GM19025 (cell line): ENCODE measurements around the gene C7orf33.
"Not testable (repeated sequence)": the region's sequence is repeated elsewhere in the genome, so short reads cannot be mapped to it uniquely, and the experiment has no call there.

Experiments used
- ATAC-seq: cut with Tn5 transposase; IDR thresholded peaks from one replicate; pipeline ENCODE4 v1.9.1; 2021; ENCODE audit warnings: mild to moderate bottlenecking, low read depth, moderate library complexity; ENCODE audit not compliant: unreplicated experiment

The C7orf33 gene

DNA sequence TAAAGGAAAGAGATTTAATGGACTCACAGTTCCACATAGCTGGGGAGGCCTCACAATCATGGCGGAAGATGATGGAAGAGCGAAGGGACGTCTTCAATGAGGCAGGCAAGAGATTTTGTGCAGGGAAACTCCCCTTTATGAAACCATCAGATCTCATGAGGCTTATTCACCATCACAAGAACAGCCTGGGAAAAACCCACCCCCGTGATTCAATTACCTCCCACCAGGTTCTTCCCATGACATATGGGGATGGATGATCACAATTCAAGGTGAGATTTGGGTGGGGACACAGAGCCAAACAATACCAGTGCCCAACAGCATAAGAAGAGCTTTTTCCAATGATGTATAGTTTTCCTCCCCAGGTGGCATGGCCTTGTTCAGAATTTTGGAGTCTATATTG lies 11.2 kb upstream of the C7orf33 start:
- ATAC-seq = no peak

GRCh38 chr7:148580446-148580845 lies 10.1 kb upstream of the C7orf33 start:
- ATAC-seq = no peak

- no peak for ATAC-seq
Measured at GRCh38 chr7:148581624-148582023, 8.9 kb upstream of the C7orf33 start.

DNA sequence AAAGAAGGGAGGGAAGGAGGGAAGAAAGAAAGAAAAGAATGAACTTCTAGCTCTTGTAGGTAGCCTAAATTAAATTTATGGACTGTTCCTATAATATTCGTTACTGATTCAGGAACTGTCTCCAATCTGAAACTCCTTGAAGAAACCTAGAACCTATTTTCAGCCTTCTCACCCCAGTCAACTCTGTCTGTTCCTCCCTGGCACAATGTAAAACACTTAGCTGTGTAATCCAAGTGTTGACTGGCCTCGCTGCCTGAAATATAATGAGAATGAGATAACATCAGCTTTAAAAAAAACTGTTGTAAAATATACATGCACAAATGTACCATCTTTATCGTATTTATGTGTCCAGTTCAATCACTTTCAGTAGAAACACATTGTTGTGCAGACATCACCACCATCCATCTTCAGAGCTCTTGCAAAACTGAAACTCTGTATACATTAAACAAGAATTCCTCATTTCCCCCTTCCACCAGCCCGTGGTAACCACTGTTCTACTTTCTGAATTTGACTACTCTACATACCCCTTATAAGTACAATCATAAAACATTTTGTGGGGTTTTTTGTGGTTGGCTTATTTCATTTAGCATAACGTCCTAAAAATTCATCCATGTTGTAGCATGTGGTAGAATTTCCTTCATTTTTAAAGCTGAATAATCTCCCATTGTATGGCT lies 6.3 kb upstream of the C7orf33 start:
- ATAC-seq = no peak

DNA sequence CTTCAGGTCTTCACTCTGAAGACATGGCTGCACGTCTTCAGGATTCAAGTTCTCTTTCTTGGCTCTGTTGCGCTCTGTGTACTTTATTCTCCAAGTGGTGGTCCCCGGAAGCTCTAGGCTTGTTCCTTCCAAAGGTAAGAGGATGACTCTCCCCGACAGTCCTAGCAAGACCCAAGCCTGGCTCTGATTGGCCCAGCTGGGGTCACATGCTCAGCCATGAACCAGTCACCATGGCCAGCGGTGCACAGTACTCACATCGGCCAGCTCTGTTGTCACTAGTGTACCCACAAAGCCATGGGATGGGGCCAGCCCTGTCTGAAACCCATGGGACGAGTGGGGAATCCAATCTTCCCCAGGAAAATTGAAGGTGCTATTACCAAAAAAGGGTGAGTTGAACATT lies 5.2 kb upstream of the C7orf33 start:
- no peak for ATAC-seq

DNA sequence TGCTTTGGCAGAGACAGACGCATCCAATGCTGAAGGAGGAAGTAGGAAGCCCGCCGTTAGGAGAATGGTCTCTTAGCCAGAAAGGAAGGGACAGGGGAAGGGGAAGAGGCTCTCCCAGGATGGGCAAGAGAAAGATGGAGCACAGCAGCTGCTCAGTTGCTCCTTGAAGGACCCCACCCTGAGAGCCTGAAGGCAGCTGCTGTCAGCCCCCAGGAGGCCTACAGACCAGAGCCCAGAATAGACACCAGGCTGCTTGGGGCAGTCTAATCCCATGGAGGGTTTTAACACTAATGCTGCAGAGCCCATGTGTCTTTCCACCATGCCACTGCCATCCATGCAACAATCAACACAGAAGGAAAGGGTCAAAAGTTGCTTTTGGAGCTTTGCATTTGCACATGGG lies 3.5 kb upstream of the C7orf33 start:
- ATAC-seq = no peak

- no peak for ATAC-seq
Measured at GRCh38 chr7:148588168-148588567, 2.4 kb upstream of the C7orf33 start.

- ATAC-seq = no peak
Measured at GRCh38 chr7:148588670-148589131, 1.9 kb upstream of the C7orf33 start.

DNA sequence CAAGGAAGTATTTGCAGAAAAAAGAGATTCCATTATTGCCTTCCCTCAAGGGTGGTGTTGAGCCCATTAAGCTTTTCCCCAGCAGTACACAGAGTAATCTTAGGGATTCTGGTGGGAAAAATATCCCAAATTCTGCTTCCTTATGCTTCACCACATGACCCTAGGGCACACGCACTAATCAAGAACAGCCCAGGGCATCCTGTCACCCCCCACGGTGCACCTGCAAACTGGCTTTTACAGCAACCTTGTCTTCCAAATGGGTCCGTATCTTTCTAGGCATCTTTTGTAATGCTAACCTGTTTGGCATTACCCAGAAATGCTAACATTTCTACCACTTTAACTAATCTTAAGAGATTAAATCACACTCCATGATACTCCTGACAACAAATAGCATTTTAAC lies 926 bp upstream of the C7orf33 start:
- ATAC-seq = no peak

DNA sequence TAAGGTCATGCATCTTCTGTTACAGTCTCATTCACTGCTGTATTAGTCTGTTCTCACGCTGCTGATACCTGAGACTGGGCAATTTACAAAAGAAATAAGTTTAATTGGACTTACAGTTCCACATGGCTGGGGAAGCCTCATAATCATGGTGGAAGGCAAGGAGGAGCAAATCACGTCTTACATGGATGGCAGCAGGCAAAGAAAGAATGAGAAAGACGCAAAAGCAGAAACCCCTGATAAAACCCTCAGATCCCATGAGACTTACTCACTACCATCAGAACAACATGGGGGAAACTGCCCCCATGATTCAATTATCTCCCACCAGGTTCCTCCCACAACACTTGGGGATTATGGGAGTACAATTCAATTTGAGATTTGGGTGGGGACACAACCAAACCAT lies 5.8 kb downstream of the C7orf33 start:
- not testable (repeated sequence) for ATAC-seq

- ATAC-seq = no peak
Measured at GRCh38 chr7:148598351-148598750, 7.8 kb downstream of the C7orf33 start.

DNA sequence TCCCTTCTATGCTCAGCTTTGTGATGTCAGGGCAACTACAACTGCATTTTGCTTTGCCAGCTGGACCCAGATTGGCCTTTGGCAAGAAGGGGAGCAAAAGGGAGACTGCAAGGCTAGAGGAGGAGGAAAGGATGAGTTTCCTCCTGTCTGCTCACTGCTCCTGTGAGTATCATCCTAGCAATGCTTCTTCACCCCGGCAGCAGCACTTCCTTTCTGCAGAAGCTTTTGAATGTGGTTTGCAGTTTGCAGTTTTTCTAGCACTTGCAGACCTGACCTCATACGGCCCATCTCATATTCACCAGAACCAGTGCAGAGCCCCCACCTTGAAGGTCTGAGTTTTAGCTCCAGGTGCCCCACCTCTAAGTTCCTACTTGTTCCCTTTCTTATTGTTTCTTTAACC lies 14.8 kb downstream of the C7orf33 start:
- ATAC-seq = no peak

GRCh38 chr7:148607151-148607661 lies 16.6 kb downstream of the C7orf33 start:
- no peak for ATAC-seq

DNA sequence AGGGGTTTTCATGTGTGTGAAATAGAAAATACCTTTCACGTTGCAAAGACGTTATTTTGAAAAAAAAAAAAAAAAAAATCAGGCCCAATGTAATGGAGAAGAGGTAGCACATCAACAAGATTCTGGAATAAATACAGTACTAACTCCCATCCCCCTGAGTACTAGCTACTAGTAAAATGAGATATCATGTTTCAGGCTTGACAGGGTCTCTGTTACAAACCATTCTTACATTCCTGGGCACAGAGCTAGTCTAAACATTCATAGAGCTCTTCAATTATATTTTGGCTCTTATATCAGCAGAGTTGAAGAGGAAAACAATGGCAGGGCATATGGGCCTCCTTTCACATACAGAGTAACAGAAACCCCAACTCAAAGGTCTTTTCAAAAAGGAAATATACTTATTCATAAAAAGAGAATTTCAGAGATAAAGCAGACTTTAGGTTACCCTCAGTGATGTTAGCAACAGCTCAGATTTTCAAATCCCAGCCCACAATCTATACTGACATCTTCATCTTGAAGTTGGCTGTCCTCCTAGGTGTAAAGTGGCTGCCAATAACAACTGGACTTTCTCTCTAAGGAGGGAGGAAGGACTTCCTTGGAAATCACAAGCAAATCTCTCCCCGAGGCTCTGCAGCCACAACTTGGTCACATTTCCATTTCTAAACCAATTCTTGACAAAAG lies 18.6 kb downstream of the C7orf33 start:
- no peak for ATAC-seq

DNA sequence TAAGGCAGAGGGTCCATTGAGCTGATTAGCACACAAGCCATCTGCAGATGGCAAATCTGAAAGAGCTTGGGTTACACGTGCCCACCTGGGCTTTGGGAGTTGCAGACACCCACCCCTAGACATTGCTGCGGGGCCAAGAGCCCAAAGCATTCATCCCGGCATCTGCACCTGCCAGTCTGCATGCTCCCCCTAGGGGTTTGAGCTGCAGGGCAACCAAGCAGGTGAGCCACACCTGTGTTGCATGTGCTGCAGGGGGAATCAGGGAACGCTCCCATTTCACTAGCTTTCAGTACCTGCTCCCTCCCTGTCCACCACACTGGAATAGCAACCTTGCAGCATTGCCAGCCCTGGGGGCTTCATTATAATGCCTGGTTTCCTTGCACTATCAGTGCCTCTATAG lies 21.1 kb downstream of the C7orf33 start:
- ATAC-seq = no peak

DNA sequence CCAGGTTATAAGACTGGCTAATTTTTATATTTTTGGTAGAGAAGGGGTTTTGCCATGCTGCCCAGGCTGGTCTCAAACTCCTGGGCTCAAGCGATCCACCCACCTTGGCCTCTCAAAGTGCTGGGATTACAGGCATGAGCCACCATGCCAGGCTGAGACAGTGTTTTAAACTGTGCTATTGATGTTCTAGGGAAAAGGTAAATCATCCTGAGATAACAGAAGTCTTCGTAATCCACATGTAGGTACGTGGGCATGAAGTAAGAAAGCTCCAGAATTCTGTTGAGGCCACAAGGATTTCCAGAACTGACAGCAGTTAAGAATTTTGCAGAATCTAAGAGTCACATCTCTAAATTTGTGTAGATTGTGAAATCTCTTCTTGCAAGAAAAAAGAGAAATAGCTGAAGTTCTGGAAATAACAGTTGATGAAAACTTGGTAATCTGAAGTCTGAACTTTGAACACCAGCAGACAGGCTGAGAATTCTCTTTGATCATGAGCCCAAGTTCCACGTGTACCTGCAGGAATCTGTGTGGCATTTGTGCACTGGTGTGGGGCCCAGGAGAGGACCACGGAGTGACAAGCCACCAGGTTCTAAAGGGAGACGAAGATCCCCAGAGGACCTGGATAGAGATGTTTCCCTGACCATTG lies 24.6 kb downstream of the C7orf33 start:
- no peak for ATAC-seq

DNA sequence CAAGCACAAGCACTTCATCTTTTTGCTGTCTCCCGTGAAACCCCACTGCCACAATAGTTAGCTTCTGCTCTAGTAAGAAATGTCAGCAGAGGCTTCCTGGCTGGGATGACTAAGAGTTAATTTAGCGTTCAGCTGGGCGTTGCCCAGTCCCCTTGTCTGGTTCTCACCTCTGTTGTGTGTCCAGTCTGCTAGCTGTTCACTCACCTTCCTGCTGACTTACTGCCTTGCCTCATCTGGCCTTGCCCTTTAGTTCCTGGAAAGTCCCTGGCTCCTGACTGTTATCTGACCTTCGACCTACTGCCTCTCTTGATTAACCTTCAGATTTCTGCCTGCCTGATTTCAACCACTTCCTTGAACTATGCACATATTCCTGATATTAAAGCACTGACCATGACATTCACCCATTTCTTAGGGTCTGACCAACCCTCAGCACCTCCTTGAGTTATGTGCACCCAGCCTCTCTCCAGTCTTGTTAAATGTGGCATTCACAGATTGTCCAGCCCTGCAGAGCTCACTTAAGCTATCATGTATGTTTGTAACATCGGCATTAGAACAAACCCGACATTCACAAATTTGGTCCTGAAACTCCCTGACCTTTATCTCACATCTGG lies 30.3 kb downstream of the C7orf33 start:
- no peak for ATAC-seq

GRCh38 chr7:148621563-148621962 lies 31.0 kb downstream of the C7orf33 start:
- ATAC-seq = no peak

DNA sequence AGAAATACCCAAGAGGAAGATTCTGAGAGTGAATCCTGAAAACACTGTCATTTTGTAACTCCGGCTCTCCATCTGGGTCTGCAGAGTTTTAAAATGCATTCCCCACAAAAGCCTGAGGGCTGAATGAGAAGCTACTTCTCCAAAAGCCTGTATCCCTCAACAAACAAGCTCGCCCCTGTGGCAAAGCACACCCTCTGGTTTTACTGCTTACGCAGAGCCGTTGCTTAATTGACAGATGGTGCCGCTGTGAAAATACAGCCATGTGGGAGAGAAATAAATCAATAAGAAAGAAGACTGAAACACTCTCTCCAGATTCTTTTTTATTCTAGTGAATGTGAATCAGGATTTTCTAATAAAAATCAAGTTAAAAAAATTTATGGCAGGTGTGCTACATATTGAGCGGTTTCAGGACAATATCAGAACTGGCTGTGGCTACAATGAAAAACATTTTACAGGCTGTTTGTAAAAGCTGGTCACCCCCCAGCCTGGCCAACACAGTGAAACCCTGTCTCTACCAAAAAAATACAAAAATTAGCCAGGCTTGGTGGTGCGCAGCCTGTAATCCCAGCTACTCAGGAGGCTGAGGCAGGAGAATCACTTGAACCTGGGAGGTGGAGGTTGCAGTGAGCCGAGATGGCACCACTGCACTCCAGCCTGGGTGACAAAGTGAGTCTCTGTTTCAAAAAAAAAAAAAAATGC lies 32.5 kb downstream of the C7orf33 start:
- no peak for ATAC-seq

DNA sequence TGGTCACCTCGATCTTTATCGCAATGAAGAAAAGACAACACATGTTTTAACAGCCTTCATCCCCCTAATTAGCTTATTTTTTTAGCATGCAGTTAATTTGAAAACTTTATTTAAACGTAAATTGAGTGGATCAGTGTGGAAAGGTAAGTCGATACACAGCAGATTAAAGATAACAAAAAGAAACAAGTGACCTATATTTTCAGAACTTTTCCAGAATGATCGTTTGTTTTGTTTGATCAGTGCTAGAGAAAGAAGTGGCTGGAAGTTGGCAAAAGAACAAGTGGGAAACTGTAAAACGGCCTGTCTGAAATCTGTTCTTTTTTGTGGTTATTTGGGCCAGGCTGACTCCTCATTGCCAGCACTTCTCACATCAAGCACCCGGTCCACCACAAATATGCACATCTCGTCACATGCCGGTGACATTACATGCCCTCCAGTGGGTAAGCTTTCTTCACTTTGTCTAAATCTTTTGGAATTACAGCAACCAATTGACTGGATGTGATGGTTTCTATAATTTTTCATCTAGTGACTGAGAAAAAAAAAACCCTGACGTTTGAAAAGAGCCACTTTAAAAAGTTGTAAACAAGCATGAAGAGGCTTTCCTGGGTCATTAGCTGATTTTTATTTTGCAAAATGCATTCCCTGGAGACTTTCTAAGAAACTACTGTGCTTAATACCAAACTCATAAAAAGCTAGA lies 33.2 kb downstream of the C7orf33 start:
- no peak for ATAC-seq
